OCI-LY3 (cell line): ENCODE results near the gene PAX5.

Source experiments
- H2AFZ ChIP-seq: fragments of 200-600, 300-600 bp; shearing (Covaris generic); 2 replicates; pipeline ENCODE4 v1.6.0; 2014; ENCODE audit warnings: antibody characterized with exemption, low read depth, low read length
- H3K27ac ChIP-seq: fragments of 200-600, 300-600 bp; sonication (generic); 2 replicates; pipeline ENCODE4 v1.5.1; 2014; ENCODE audit warnings: mild to moderate bottlenecking, low read length, moderate library complexity, mixed read lengths
- H3K27me3 ChIP-seq: fragments of 200-600, 300-600 bp; sonication (generic); 2 replicates; pipeline ENCODE4 v1.6.1; 2014; ENCODE audit warnings: low read depth, low read length, mixed read lengths
- H3K36me3 ChIP-seq: fragments of 200-600, 300-600 bp; sonication (generic); replicated peaks from 2 replicates; pipeline ENCODE3; 2014; ENCODE audit warnings: low read depth, low read length, mixed read lengths
- H3K4me1 ChIP-seq: fragments of 300-600, 200-600 bp; sonication (generic); 2 replicates; pipeline ENCODE4 v1.6.1; 2014; ENCODE audit warnings: low read length, mixed read lengths
- H3K4me2 ChIP-seq: fragments of 200-600, 300-600 bp; sonication (generic); 2 replicates; pipeline ENCODE4 v1.6.1; 2014; ENCODE audit warnings: low read length, mixed read lengths
- H3K4me3 ChIP-seq: fragments of 300-600, 200-600 bp; sonication (generic); 2 replicates; pipeline ENCODE4 v1.5.1; 2014; ENCODE audit warnings: antibody characterized with exemption, mild to moderate bottlenecking, low read length, moderate library complexity
- H3K79me2 ChIP-seq: fragments of 300-600, 200-600 bp; shearing (Covaris generic); 2 replicates; pipeline ENCODE4 v1.6.1; 2014; ENCODE audit warnings: mild to moderate bottlenecking, low read length, mixed read lengths
- H3K9ac ChIP-seq: fragments of 300-600, 200-600 bp; shearing (Covaris generic); 2 replicates; pipeline ENCODE4 v1.6.0; 2014; ENCODE audit warnings: mild to moderate bottlenecking, low read length, moderate library complexity
- H3K9me3 ChIP-seq: fragments of 200-600, 300-600 bp; shearing (Covaris generic); 2 replicates; pipeline ENCODE4 v1.6.1; 2014; ENCODE audit warnings: low read length, mixed read lengths; ENCODE audit not compliant: insufficient read depth
- H4K20me1 ChIP-seq: fragments of 200-600, 300-600 bp; sonication (generic); 2 replicates; pipeline ENCODE4 v1.6.1; 2016; ENCODE audit warnings: low read length, mixed read lengths; ENCODE audit not compliant: insufficient read depth
- EZH2phosphoT487 ChIP-seq: fragments of 200-600 bp; shearing (Covaris generic); IDR thresholded peaks from 2 replicates; pipeline ENCODE4 v1.6.1; 2018; ENCODE audit warnings: antibody characterized with exemption, mixed run types, low read depth
- TF ChIP-seq, protein P1 (sequence below): fragments of 200-600, 300-600 bp; sonication (generic); IDR thresholded peaks from 2 replicates; pipeline ENCODE4 v1.5.1; 2014; ENCODE audit warnings: antibody characterized with exemption, low read length, low read depth

Gene PAX5

DNA sequence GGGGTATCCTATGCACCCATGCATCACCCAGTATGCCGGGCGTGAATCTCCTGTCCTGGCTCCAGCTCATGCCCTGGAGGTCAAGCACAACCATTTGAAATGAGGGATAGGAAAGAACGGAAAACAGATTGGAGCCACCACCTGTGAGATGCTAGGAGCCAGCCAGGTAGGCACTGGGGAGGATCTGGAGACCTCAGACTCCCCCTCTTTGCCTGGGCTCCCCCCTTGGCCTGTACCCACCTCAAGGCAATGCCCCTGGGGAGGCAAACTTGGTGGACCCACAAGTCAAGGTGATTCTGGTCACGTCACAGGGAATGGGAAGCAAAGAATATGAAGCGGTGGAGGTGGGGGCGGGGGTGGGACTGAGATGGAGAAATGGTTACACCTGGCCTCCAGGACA lies 92.6 kb downstream of the PAX5 start:
- Histone ChIP-seq H3K4me1 (peaks cover 35% of the 10 kb centered on the region), H3K27ac (no peak overlapping the region), H3K36me3 (peaks cover 74% of the 10 kb centered on the region), H3K9ac (no peak overlapping the region), H3K4me2 (no peak overlapping the region), H3K4me3 (no peak overlapping the region), H3K9me3 (no peaks in the 10 kb centered on the region), H4K20me1 (peaks cover 89% of the 10 kb centered on the region), H3K27me3 (no peaks in the 10 kb centered on the region), H3K79me2 (peaks cover 97% of the 10 kb centered on the region), H2AFZ (no peak overlapping the region)
- no peak for TF ChIP-seq EZH2phosphoT487
- TF ChIP-seq, protein P1, sequence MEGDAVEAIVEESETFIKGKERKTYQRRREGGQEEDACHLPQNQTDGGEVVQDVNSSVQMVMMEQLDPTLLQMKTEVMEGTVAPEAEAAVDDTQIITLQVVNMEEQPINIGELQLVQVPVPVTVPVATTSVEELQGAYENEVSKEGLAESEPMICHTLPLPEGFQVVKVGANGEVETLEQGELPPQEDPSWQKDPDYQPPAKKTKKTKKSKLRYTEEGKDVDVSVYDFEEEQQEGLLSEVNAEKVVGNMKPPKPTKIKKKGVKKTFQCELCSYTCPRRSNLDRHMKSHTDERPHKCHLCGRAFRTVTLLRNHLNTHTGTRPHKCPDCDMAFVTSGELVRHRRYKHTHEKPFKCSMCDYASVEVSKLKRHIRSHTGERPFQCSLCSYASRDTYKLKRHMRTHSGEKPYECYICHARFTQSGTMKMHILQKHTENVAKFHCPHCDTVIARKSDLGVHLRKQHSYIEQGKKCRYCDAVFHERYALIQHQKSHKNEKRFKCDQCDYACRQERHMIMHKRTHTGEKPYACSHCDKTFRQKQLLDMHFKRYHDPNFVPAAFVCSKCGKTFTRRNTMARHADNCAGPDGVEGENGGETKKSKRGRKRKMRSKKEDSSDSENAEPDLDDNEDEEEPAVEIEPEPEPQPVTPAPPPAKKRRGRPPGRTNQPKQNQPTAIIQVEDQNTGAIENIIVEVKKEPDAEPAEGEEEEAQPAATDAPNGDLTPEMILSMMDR, result no peak

DNA sequence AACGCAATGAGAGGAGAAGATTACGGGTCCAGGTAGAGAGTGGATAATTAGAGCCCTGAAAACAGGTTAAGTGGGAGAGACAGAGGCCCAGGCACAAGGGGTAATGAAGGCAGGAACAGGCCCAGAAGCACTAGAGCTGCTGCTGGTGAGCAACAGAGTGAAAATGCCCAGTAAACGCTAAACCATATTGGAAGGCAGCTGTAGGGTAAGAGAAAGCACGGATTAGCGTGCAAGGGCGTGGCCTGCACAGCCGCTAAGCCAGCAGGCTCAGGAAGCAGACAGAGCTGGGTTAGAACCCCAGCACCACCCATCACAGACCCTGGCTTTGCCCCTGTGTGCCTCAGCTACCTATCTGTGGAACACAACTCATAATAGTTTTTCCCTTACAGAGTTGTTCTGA lies 93.2 kb downstream of the PAX5 start:
- peaks cover 41% of the 10 kb centered on the region for H3K4me1 ChIP-seq
- no peak overlapping the region for H3K4me3 ChIP-seq
- H3K9me3 ChIP-seq, result no peaks in the 10 kb centered on the region
- peaks cover 89% of the 10 kb centered on the region for H4K20me1 ChIP-seq
- H3K27me3 ChIP-seq, result no peaks in the 10 kb centered on the region
- no peak overlapping the region for H3K4me2 ChIP-seq
- no peak overlapping the region for H3K9ac ChIP-seq
- H3K79me2 ChIP-seq, result peaks cover 97% of the 10 kb centered on the region
- H3K36me3 ChIP-seq, result peaks cover 75% of the 10 kb centered on the region
- no peak overlapping the region for H2AFZ ChIP-seq
- H3K27ac ChIP-seq, result no peak overlapping the region
- TF ChIP-seq EZH2phosphoT487, result no peak
- TF ChIP-seq, protein P1, result no peak

DNA sequence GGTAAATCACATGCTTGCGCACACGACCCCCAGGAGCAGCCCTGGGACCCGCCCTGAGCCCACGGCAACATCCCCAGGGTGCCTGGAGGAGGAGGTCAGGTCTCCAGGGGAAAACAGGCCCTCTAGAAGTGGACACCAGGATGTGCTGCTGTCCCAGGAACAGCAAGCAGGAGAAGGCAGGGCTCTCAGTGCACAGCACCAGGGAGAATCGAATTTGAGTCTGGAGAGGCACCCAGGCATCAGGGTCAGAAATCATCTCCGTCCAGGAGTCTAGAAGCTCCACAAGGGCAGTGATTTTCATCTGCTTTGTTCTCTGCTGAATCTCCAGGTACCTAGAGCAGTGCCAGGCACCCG lies 93.6 kb downstream of the PAX5 start:
- no peak overlapping the region for H2AFZ ChIP-seq
- TF ChIP-seq, protein P1, result no peak
- TF ChIP-seq EZH2phosphoT487, result no peak
- H3K79me2 ChIP-seq, result peaks cover 97% of the 10 kb centered on the region
- H3K27me3 ChIP-seq, result no peaks in the 10 kb centered on the region
- H3K27ac ChIP-seq, result no peak overlapping the region
- H3K9me3 ChIP-seq, result no peaks in the 10 kb centered on the region
- H3K9ac ChIP-seq, result no peak overlapping the region
- peaks cover 90% of the 10 kb centered on the region for H4K20me1 ChIP-seq
- no peak overlapping the region for H3K4me3 ChIP-seq
- no peak overlapping the region for H3K4me2 ChIP-seq
- peaks cover 45% of the 10 kb centered on the region for H3K4me1 ChIP-seq
- H3K36me3 ChIP-seq, result peaks cover 79% of the 10 kb centered on the region

DNA sequence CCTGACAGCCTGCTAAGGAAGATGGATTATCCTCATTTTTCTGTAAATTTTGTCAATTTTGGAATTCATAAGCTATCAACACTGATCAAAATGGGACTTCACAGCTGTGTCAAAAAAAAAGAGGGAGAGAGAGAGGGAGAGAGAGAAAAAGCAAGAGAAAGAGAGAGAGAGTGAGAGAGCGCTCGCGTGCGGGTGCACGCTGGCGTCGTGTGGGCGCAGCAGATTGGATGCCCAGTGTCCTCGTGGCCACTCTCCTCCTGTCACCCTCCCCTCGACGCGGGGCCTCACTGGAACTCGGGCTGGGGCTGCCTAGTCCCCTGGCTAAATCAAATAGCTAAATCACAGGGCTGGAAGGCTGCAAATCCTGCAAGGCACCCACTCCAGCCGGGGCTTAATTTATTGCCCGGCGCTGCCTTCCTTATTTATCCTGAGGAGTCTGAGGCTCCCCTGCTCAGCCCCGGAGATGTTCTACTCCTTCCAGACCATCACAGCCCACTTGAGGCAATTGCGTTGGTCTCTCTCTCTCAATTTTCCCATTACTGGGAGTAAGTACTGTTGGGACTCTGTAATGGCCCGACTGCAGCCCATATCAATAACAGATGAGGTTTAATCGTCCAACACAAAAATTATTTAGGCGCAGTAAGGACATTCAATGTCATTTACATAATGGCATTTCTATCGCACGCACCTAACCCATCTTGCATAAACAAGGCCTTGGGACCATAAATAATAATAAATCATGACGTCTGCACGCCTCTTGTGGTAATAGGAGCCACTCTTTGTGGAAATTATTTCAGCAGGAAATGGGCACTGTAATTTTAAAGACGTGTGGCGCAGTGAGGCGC lies 94.2 kb downstream of the PAX5 start:
- Histone ChIP-seq H2AFZ (no peak overlapping the region), H3K4me2 (no peak overlapping the region), H3K27ac (no peak overlapping the region), H3K27me3 (no peaks in the 10 kb centered on the region), H4K20me1 (peaks cover 88% of the 10 kb centered on the region), H3K4me1 (peaks cover 50% of the 10 kb centered on the region), H3K4me3 (no peak overlapping the region), H3K79me2 (peaks cover 98% of the 10 kb centered on the region), H3K36me3 (peaks cover 83% of the 10 kb centered on the region), H3K9ac (no peak overlapping the region), H3K9me3 (no peaks in the 10 kb centered on the region)
- no peak for TF ChIP-seq EZH2phosphoT487
- TF ChIP-seq, protein P1, result no peak
